Spleen (tissue), 7 donors: ENCODE results near the gene WAPL.

Source experiments
- CTCF ChIP-seq, 11 experiments: fragments of 200-600 bp in 7 of 11; fragments of 450-650 bp in 4 of 11; sonication (generic) in 4 of 11; IDR thresholded peaks in 8 of 11; conservative IDR thresholded peaks in 3 of 11; 1 replicate in 7 of 11; 2 replicates in 4 of 11; pipeline versions ENCODE4 v1.4.0 to v1.8.0; 2016 to 2021; ENCODE audit warnings: antibody characterized with exemption in 11 of 11, inconsistent platforms in 4 of 11, mild to moderate bottlenecking in 1 of 11
- POLR2A ChIP-seq, 3 donors: fragments of 450-650 bp; IDR thresholded peaks; one replicate each; pipeline ENCODE4 v1.5.1; 2017; ENCODE audit warnings: antibody characterized with exemption in 3 of 3, mild to moderate bottlenecking in 1 of 3
- donor health status: DM: no; HTN: no; CAD: no; lungs with moderate emphysema.
- donor health status: DM: no; HTN: no; CAD: no.
- donor health status: DM: no; HTN: no; CAD: no.

- TF ChIP-seq POLR2A (IDR thresholded peaks at IDR 0.05): no peak
- no peak for TF ChIP-seq CTCF (IDR thresholded peaks at IDR 0.05 in 8 of 11, conservative IDR thresholded peaks at IDR 0.05 in 3 of 11)
Observed at GRCh38 chr10:86390337-86391120, 131.1 kb downstream of the WAPL start.
